Esophagus muscularis mucosa (tissue), 3 donors: ENCODE measurements around the gene EDARADD.

Experiments
- POLR2AphosphoS5 ChIP-seq, 2 donors: sonication (generic); formaldehyde crosslinking; IDR thresholded peaks; one replicate each; pipeline ENCODE4 v1.6.1; 2017; ENCODE audit warnings: antibody characterized with exemption in 2 of 2
- TF ChIP-seq, protein P1 (sequence below), 3 experiments: fragments of 200-600 bp in 2 of 3; fragments of 450-650 bp in 1 of 3; sonication (generic) in 2 of 3; IDR thresholded peaks; one replicate each; pipeline ENCODE4 v1.5.1; 2017 to 2019; ENCODE audit warnings: antibody characterized with exemption in 3 of 3, mild to moderate bottlenecking in 2 of 3, moderate library complexity in 1 of 3

DNA sequence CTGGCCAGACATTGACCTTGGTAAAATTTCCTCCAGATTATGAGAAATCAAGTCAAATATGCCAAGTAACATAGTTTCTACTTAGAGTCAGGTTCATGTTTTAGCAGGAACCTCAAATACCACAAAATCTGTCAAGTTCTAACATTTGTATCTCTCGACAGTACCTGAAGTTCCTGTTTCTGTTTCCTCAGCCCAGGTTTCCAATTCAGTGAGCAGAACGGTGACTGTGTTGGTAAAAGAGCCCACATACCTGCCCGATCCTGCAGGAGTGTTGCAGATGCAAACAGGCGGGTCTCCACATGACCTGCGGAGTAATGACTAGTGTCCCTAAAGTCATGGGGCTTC is 71.8 kb downstream of the EDARADD start:
- TF ChIP-seq, protein P1, sequence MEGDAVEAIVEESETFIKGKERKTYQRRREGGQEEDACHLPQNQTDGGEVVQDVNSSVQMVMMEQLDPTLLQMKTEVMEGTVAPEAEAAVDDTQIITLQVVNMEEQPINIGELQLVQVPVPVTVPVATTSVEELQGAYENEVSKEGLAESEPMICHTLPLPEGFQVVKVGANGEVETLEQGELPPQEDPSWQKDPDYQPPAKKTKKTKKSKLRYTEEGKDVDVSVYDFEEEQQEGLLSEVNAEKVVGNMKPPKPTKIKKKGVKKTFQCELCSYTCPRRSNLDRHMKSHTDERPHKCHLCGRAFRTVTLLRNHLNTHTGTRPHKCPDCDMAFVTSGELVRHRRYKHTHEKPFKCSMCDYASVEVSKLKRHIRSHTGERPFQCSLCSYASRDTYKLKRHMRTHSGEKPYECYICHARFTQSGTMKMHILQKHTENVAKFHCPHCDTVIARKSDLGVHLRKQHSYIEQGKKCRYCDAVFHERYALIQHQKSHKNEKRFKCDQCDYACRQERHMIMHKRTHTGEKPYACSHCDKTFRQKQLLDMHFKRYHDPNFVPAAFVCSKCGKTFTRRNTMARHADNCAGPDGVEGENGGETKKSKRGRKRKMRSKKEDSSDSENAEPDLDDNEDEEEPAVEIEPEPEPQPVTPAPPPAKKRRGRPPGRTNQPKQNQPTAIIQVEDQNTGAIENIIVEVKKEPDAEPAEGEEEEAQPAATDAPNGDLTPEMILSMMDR (IDR thresholded peaks at IDR 0.05), result no peak
- TF ChIP-seq POLR2AphosphoS5 (IDR thresholded peaks at IDR 0.05), result no peak
